EL (cell line): ENCODE measurements around the gene CUL5.
"Not testable (repeated sequence)": the region's sequence is repeated elsewhere in the genome, so short reads cannot be mapped to it uniquely, and the experiment has no call there.

ENCODE experiments used
- DNase-seq: peaks from one replicate; pipeline ENCODE4 v3.0.0-alpha.2; 2016

CUL5 gene

GRCh38 chr11:108025387-108026080, 16.8 kb downstream of the CUL5 start:
- DNase-seq = no peak

GRCh38 chr11:108027057-108027456, 18.4 kb downstream of the CUL5 start:
- no peak for DNase-seq

- not testable (repeated sequence) for DNase-seq
Observed at GRCh38 chr11:108028822-108029441, 20.2 kb downstream of the CUL5 start.

GRCh38 chr11:108031604-108032003, 22.9 kb downstream of the CUL5 start:
- not testable (repeated sequence) for DNase-seq

GRCh38 chr11:108032800-108033199, 24.1 kb downstream of the CUL5 start:
- DNase-seq = no peak

- DNase-seq = no peak
Observed at GRCh38 chr11:108034034-108034433, 25.3 kb downstream of the CUL5 start.

GRCh38 chr11:108034952-108035351, 26.3 kb downstream of the CUL5 start:
- DNase-seq = no peak

GRCh38 chr11:108035690-108036089, 27.0 kb downstream of the CUL5 start:
- DNase-seq = no peak

GRCh38 chr11:108037211-108037610, 28.5 kb downstream of the CUL5 start:
- DNase-seq = no peak

- DNase-seq = peak; percentile 31
Observed at GRCh38 chr11:108037636-108038035, 28.9 kb downstream of the CUL5 start.

- no peak for DNase-seq
Observed at GRCh38 chr11:108048269-108048668, 39.6 kb downstream of the CUL5 start.

- DNase-seq = no peak
Observed at GRCh38 chr11:108062336-108062735, 53.6 kb downstream of the CUL5 start.

- no peak for DNase-seq
Observed at GRCh38 chr11:108063410-108063809, 54.7 kb downstream of the CUL5 start.

GRCh38 chr11:108069947-108070346, 61.2 kb downstream of the CUL5 start:
- peak; percentile 75 for DNase-seq

GRCh38 chr11:108084811-108085210, 76.1 kb downstream of the CUL5 start:
- no peak for DNase-seq

- no peak for DNase-seq
Observed at GRCh38 chr11:108085672-108086071, 77.0 kb downstream of the CUL5 start.

GRCh38 chr11:108092134-108092533, 83.4 kb downstream of the CUL5 start:
- DNase-seq = no peak

GRCh38 chr11:108093128-108093904, 84.6 kb downstream of the CUL5 start:
- peak; percentile 5 for DNase-seq

GRCh38 chr11:108097179-108097578, 88.5 kb downstream of the CUL5 start:
- DNase-seq = no peak

GRCh38 chr11:108101090-108101775, 92.5 kb downstream of the CUL5 start:
- no peak for DNase-seq

- no peak for DNase-seq
Observed at GRCh38 chr11:108111126-108111525, 102.4 kb downstream of the CUL5 start.

GRCh38 chr11:108112057-108112456, 103.4 kb downstream of the CUL5 start:
- peak; percentile 31 for DNase-seq

- peak; percentile 86 for DNase-seq
Observed at GRCh38 chr11:108115500-108116140, 106.9 kb downstream of the CUL5 start.
